Measurements from ENCODE around the gene KHDC3L.

The KHDC3L gene

DNA sequence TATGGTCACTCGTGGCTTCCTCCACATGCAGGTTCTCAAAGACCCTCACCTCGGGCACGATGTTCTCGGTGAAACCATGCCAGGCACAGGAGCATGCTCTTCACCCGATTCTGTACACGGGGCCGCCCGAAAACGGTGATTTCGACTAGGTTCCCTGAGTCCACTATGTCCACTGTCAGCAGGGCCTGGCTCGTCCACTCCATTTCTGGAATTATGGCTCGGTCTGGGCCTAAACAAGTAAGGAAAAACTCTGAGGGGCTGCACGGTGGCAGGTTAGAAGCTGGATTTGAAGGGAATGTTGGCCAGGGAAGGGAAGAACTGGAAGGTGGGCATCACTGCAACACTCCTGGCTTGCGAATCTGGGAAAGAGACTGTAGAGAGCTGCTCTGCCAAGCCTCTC lies 6.7 kb downstream of the KHDC3L start:
- no peaks in the 10 kb centered on the region for H3K79me2 ChIP-seq (ENCODE audit: control insufficient read depth, insufficient read depth, low read length, poor library complexity)
- no peak overlapping the region for H2BK120ac ChIP-seq (ENCODE audit: insufficient read depth, low read length, poor library complexity)
- no peak overlapping the region for H3K4me3 ChIP-seq (ENCODE audit: low read depth, low read length)
- no peak overlapping the region for H4K8ac ChIP-seq (ENCODE audit: low read depth, low read length)
- peaks cover 9% of the 10 kb centered on the region for H3K9me3 ChIP-seq (ENCODE audit: insufficient read depth, low read depth, low read length)
- no peak overlapping the region for H3K4ac ChIP-seq (ENCODE audit: low read depth, low read length)
- peaks cover 2% of the 10 kb centered on the region for H3K27me3 ChIP-seq (ENCODE audit: insufficient read depth, low read length)
- H2BK12ac ChIP-seq (ENCODE audit: low read length): no peak overlapping the region
- no peaks in the 10 kb centered on the region for H3K36me3 ChIP-seq (ENCODE audit: control insufficient read depth in 1 of 2, insufficient read depth in 2 of 2, low read length in 2 of 2)
- H3K9ac ChIP-seq (ENCODE audit: low read length): no peak overlapping the region
- H3K4me2 ChIP-seq (ENCODE audit: low read length): no peak overlapping the region
- H3K4me1 ChIP-seq (ENCODE audit: control insufficient read depth in 1 of 2, insufficient read depth in 2 of 2, low read length in 2 of 2): no peaks in the 10 kb centered on the region
- no peak overlapping the region for H3K23ac ChIP-seq (ENCODE audit: low read length)
- H3K14ac ChIP-seq (ENCODE audit: low read length): no peak overlapping the region
- DNase-seq: no peak
- H2AFZ ChIP-seq (ENCODE audit: insufficient read depth, low read length, poor library complexity): no peak overlapping the region
- H4K91ac ChIP-seq (ENCODE audit: low read depth, low read length): no peak overlapping the region
- no peak overlapping the region for H2BK5ac ChIP-seq (ENCODE audit: low read depth, low read length, poor library complexity)
- H3K18ac ChIP-seq (ENCODE audit: low read length): no peak overlapping the region
- no peaks in the 10 kb centered on the region for H3K79me1 ChIP-seq (ENCODE audit: low read length)
- no peak overlapping the region for H4K12ac ChIP-seq (ENCODE audit: low read depth, low read length)
- no peak overlapping the region for H3K27ac ChIP-seq (ENCODE audit: low read depth, low read length)
- H2AK5ac ChIP-seq (ENCODE audit: low read length): no peak overlapping the region
- WGBS (ENCODE audit: extremely low coverage, insufficient coverage, insufficient read length): no CpG with 5 or more reads among the region's 14 CpGs

DNA sequence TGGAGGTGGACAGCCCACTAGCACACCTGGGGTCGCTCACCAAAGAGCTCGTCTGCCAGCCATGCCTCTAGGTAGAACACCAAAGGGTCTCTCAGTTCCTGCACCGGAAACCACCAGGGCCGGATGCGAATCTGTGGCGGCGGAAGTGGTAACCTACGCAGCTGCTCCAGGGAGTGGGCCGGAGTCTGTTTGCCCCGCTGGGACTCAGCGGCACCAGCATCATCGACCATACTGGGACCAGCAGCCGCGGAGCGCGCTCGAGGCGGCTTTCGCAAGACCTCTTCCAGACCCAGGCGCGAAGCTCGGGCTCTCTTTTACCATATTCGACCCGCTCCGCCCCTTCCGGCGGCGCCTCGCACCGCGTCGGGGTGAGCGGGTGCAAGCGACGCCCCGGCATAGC lies 7.1 kb downstream of the KHDC3L start, which contains the start of gene OOEP:
TSS of gene OOEP (minus strand) at position 335 of the 400 bp plus-strand sequence. CDS start at position 230, 105 bp downstream.
- Histone ChIP-seq H3K79me2 (ENCODE audit: control insufficient read depth, insufficient read depth, low read length, poor library complexity) (no peaks in the 10 kb centered on the region), H3K14ac (ENCODE audit: low read length) (no peak within 1 kb of the TSS), H3K9me3 (ENCODE audit: insufficient read depth, low read depth, low read length) (peaks cover 6% of the 10 kb centered on the region), H3K36me3 (ENCODE audit: control insufficient read depth in 1 of 2, insufficient read depth in 2 of 2, low read length in 2 of 2) (no peaks in the 10 kb centered on the region), H4K12ac (ENCODE audit: low read depth, low read length) (no peak within 1 kb of the TSS), H2AFZ (ENCODE audit: insufficient read depth, low read length, poor library complexity) (no peak within 1 kb of the TSS), H3K9ac (ENCODE audit: low read length) (no peak within 1 kb of the TSS), H3K27ac (ENCODE audit: low read depth, low read length) (no peak within 1 kb of the TSS), H3K4me2 (ENCODE audit: low read length) (no peak within 1 kb of the TSS), H4K8ac (ENCODE audit: low read depth, low read length) (no peak within 1 kb of the TSS), H3K27me3 (ENCODE audit: insufficient read depth, low read length) (peaks cover 2% of the 10 kb centered on the region), H3K79me1 (ENCODE audit: low read length) (no peaks in the 10 kb centered on the region), H4K91ac (ENCODE audit: low read depth, low read length) (no peak within 1 kb of the TSS), H3K4me1 (ENCODE audit: control insufficient read depth in 1 of 2, insufficient read depth in 2 of 2, low read length in 2 of 2) (no peaks in the 10 kb centered on the region), H3K4me3 (ENCODE audit: low read depth, low read length) (no peak within 1 kb of the TSS), H2AK5ac (ENCODE audit: low read length) (no peak within 1 kb of the TSS), H3K18ac (ENCODE audit: low read length) (no peak within 1 kb of the TSS), H2BK12ac (ENCODE audit: low read length) (no peak within 1 kb of the TSS), H2BK120ac (ENCODE audit: insufficient read depth, low read length, poor library complexity) (no peak within 1 kb of the TSS), H2BK5ac (ENCODE audit: low read depth, low read length, poor library complexity) (no peak within 1 kb of the TSS), H3K4ac (ENCODE audit: low read depth, low read length) (no peak within 1 kb of the TSS), H3K23ac (ENCODE audit: low read length) (no peak within 1 kb of the TSS)
- no peak for DNase-seq
- no CpG with 5 or more reads among the region's 36 CpGs for WGBS (ENCODE audit: extremely low coverage, insufficient coverage, insufficient read length)

DNA sequence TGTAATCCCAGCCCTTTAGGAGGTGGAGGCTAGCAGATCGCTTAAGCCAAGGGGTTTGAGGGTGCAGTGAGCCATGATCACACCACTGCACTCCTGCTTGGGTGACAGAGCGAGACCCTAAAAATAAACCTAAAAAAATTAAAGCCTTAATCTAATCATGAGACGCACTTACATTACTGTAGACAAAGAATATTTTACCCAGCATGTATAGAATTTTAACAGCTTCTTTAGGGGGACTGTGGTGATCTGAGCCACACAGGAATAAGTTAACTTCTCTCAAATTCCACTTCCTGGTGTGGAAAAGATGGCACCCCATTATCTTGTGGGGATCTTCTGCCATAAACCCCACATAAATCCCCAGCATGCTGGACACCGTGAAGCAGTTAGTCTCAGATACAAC lies 9.5 kb downstream of the KHDC3L start:
- Histone ChIP-seq H3K36me3 (ENCODE audit: control insufficient read depth in 1 of 2, insufficient read depth in 2 of 2, low read length in 2 of 2) (no peaks in the 10 kb centered on the region), H4K12ac (ENCODE audit: low read depth, low read length) (no peak overlapping the region), H2BK5ac (ENCODE audit: low read depth, low read length, poor library complexity) (no peak overlapping the region), H3K14ac (ENCODE audit: low read length) (no peak overlapping the region), H3K9ac (ENCODE audit: low read length) (no peak overlapping the region), H2BK120ac (ENCODE audit: insufficient read depth, low read length, poor library complexity) (no peak overlapping the region), H2BK12ac (ENCODE audit: low read length) (no peak overlapping the region), H3K27me3 (ENCODE audit: insufficient read depth, low read length) (peaks cover 2% of the 10 kb centered on the region), H2AFZ (ENCODE audit: insufficient read depth, low read length, poor library complexity) (no peak overlapping the region), H3K79me1 (ENCODE audit: low read length) (no peaks in the 10 kb centered on the region), H2AK5ac (ENCODE audit: low read length) (no peak overlapping the region), H3K4me3 (ENCODE audit: low read depth, low read length) (no peak overlapping the region), H3K18ac (ENCODE audit: low read length) (no peak overlapping the region), H3K4ac (ENCODE audit: low read depth, low read length) (no peak overlapping the region), H3K4me2 (ENCODE audit: low read length) (no peak overlapping the region), H4K8ac (ENCODE audit: low read depth, low read length) (no peak overlapping the region), H3K9me3 (ENCODE audit: insufficient read depth, low read depth, low read length) (peaks cover 6% of the 10 kb centered on the region), H3K27ac (ENCODE audit: low read depth, low read length) (no peak overlapping the region), H4K91ac (ENCODE audit: low read depth, low read length) (no peak overlapping the region), H3K23ac (ENCODE audit: low read length) (no peak overlapping the region), H3K79me2 (ENCODE audit: control insufficient read depth, insufficient read depth, low read length, poor library complexity) (no peaks in the 10 kb centered on the region), H3K4me1 (ENCODE audit: control insufficient read depth in 1 of 2, insufficient read depth in 2 of 2, low read length in 2 of 2) (no peaks in the 10 kb centered on the region)
- no CpG with 5 or more reads among the region's 4 CpGs for WGBS (ENCODE audit: extremely low coverage, insufficient coverage, insufficient read length)
- DNase-seq: no peak

DNA sequence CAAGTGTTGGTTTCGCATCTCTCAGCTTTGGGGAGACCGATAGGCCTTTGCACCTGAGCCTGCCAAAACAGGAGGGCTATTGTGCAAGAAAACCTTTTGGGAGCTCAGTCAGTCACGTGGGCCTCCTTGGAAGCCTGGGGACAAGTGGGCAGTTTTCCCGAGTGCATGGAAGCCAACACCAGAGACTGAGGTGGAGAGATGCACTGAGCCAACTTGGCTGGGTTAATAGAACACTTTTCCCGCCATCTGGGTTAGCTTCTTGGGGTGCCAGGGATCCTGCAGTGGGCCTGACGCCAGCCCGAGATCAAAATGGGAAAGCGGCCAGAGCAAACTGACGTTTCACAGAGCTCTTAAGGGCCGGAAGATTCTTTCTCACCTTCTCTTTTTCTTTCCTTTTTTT lies 10.1 kb downstream of the KHDC3L start:
- Histone ChIP-seq H3K79me1 (ENCODE audit: low read length) (no peaks in the 10 kb centered on the region), H2BK12ac (ENCODE audit: low read length) (no peak overlapping the region), H3K27me3 (ENCODE audit: insufficient read depth, low read length) (peaks cover 2% of the 10 kb centered on the region), H3K27ac (ENCODE audit: low read depth, low read length) (no peak overlapping the region), H3K14ac (ENCODE audit: low read length) (no peak overlapping the region), H2BK120ac (ENCODE audit: insufficient read depth, low read length, poor library complexity) (no peak overlapping the region), H3K4ac (ENCODE audit: low read depth, low read length) (no peak overlapping the region), H3K79me2 (ENCODE audit: control insufficient read depth, insufficient read depth, low read length, poor library complexity) (no peaks in the 10 kb centered on the region), H3K36me3 (ENCODE audit: control insufficient read depth in 1 of 2, insufficient read depth in 2 of 2, low read length in 2 of 2) (no peaks in the 10 kb centered on the region), H3K23ac (ENCODE audit: low read length) (no peak overlapping the region), H4K91ac (ENCODE audit: low read depth, low read length) (no peak overlapping the region), H3K18ac (ENCODE audit: low read length) (no peak overlapping the region), H4K12ac (ENCODE audit: low read depth, low read length) (no peak overlapping the region), H2BK5ac (ENCODE audit: low read depth, low read length, poor library complexity) (no peak overlapping the region), H4K8ac (ENCODE audit: low read depth, low read length) (no peak overlapping the region), H3K4me3 (ENCODE audit: low read depth, low read length) (no peak overlapping the region), H3K9ac (ENCODE audit: low read length) (no peak overlapping the region), H3K9me3 (ENCODE audit: insufficient read depth, low read depth, low read length) (peaks cover 6% of the 10 kb centered on the region), H2AFZ (ENCODE audit: insufficient read depth, low read length, poor library complexity) (no peak overlapping the region), H3K4me1 (ENCODE audit: control insufficient read depth in 1 of 2, insufficient read depth in 2 of 2, low read length in 2 of 2) (no peaks in the 10 kb centered on the region), H2AK5ac (ENCODE audit: low read length) (no peak overlapping the region), H3K4me2 (ENCODE audit: low read length) (no peak overlapping the region)
- DNase-seq: no peak
- no CpG with 5 or more reads among the region's 10 CpGs for WGBS (ENCODE audit: extremely low coverage, insufficient coverage, insufficient read length)
